ENCODE results near the gene ARHGAP6.

DNA sequence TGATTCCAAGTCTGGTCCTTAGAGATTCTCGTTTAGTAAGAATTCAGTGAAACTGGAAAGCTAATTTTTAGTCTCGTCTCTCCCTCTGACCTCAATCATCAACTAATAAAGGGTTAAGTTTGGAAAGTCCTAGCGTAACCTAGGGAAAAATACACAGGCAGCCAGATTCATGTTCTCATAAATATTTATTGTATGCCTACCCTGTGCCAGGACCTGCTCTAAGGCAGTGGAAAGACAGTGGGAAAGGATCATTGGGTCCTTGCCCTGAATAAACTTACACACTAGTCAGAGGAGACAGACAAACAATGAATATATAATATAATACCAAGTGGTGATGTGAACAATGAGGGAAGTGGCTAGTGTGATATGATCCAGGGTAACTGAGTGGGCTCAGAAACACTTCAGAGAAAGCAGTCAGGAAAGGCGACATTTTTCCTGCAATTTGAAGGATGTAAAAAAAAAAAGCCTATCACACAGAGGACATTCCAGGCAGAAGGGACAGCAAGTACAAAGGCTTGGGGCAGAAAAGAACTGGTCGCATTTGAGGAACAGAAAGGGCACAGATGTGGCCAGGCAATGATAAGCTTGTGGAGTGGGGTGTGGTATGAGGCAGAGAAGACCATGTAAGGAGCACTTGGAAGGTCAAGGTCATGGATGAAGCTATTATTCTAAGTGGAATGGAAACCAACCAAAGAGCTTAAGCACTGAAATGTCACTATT lies 243.8 kb downstream of the ARHGAP6 start:
- TF ChIP-seq SUZ12 (IDR thresholded peaks at IDR 0.05; ENCODE audit: extremely low read depth, insufficient read depth, insufficient read length) (no peak), YY1 (IDR thresholded peaks at IDR 0.05; ENCODE audit: insufficient read depth, insufficient read length) (no peak), ZNF274 (IDR thresholded peaks at IDR 0.05; ENCODE audit: low read depth, low read length) (no peak)
